H1 (cell line): ENCODE data around the gene DHRS1. TPM values are rescaled to one million over a fixed set of nuclear protein-coding genes. Genes with fewer than 3 reads are reported as not detected.

Experiments used
- KDM5A ChIP-seq: fragments of 200-600 bp; IDR thresholded peaks from 2 replicates; pipeline ENCODE4 v1.7.1; 2012; ENCODE audit warnings: mild to moderate bottlenecking, low read length, inconsistent platforms, mixed read lengths
- polyA plus RNA-seq, 7 experiments: library from polyadenylated mRNA; depleted of rRNA in 3 of 7; stranded (reverse) in 5 of 7; unstranded in 2 of 7; fragments of >200 nt in 5 of 7; fragments of 200-250 nt in 2 of 7; gene quantifications; 1 replicate in 5 of 7; 2 replicates in 1 of 7; 4 replicates in 1 of 7; pipeline versions ENCODE4 v1.2.1 to v1.2.3, GENCODE V29; 2011 to 2013; ENCODE audit warnings: missing spikeins in 2 of 7, mixed read lengths in 2 of 7
- total RNA-seq: library from RNA; stranded (reverse); fragmentation: NEBNext Ultra II Directional; extraction: Animal tissue kit (Norgen Biotek cat#: 25700); gene quantifications from 2 replicates; pipeline ENCODE4 v1.2.1, GENCODE V29; 2021

DHRS1 gene
- total and polyA plus RNA-seq, 2 of the 8 experiments (the other 6 are each of a cell fraction or from before 2014, with no cell fraction given), result 8.8 to 31.7 TPM

DNA sequence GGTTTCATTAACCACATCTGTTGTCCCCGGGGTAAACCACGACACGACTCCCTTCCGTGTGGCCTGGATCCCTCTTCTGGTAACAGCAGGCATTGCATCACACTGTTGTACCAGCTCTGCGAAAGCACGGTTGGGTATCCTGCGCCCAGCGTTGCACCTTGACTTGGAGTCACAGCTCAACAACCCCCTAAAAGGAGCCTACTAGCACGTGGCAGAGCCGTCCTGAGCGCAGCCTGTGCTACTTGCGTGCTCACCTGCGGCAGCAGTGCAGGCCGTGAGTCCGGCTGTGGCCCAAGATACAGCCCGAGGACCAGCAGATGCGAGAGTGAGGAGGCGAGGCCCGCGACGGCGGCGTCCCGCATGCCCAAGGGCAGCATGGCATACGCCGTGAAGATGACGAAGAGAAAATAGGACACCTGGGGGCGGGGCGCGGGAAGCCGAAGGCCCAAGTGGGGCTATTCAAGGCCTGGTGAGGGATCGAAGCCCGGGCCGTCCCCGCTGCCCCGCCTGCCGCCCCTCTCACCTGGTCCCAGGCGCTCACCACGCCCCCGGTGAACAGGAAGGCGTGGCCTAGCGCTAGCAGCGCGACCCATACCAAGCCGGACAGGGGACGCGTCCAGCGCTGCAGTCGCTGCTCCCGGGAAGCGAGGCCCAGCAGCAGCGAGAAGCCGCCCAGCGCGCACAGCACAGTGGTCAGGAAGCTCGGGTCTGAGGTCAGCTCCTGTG, 32.9 kb upstream of the DHRS1 start (continued):
- no peak for TF ChIP-seq KDM5A
